ENCODE results near the gene BCLAF1. TPM values are rescaled to one million over a fixed set of nuclear protein-coding genes. Genes with fewer than 3 reads are reported as not detected.
A peak's percentile ranks its signal among the peaks of the same experiment; 100 is the strongest.

Gene BCLAF1
- total and polyA plus RNA-seq, 9 of the 15 experiments (the other 6 are each of a cell fraction or from before 2014, with no cell fraction given), result 65.4 to 286 (median 165) TPM

GRCh38 chr6:136236466-136237293 lies 53.0 kb downstream of the BCLAF1 start:
- ChIA-PET POLR2A (interaction anchor here (0.6 to 7.2 kb wide), 10 partner anchors 9 to 741 kb away, joined by 3 to 74 read pairs (median 6); partner anchors contain the start of genes BCLAF1 and MTFR2), CTCF (ENCODE audit: low intra/inter-chr PET ratio) (no interaction called here)
- intact Hi-C loops (cut with micrococcal nuclease), result loop anchor here (2.0 kb wide), 1 partner anchor 52 kb away; the partner anchor contains the start of gene BCLAF1
- peak overlapping the region; percentile 41; the same call in 1 of the 2 replicates for H3K4me2 ChIP-seq (ENCODE audit: insufficient read depth, low read length)
- DNase-seq (ENCODE audit: extremely low read depth in 1 of 4, low spot score in 3 of 4) (peak; percentile 67 to 89 (median 70)), FAIRE-seq (peak; percentile 51), ATAC-seq (peak; percentile 88)
- H3K79me2 ChIP-seq (ENCODE audit: control insufficient read depth, insufficient read depth, low read length), result no peaks in the 10 kb centered on the region
- no peaks in the 10 kb centered on the region for H3K9me3 ChIP-seq (replicated peaks; ENCODE audit: control insufficient read depth, insufficient read depth, low read depth, low read length)
- peaks cover 66% of the 10 kb centered on the region for H3K36me3 ChIP-seq (ENCODE audit: control insufficient read depth, insufficient read depth, low read length)
- 10% methylated on average over 9 of the region's 9 CpGs for WGBS (ENCODE audit: insufficient coverage, low coverage, missing lambda C conversion rate)
- H2AFZ ChIP-seq (ENCODE audit: low read depth, low read length), result peak overlapping the region; percentile 58
- no TSS peak for BruUV-seq (replicated peaks)
- H3K9ac ChIP-seq (ENCODE audit: insufficient read depth in 1 of 2, low read depth in 2 of 2, low read length in 2 of 2), result peak overlapping the region in 1 of 2 experiments; percentile 39; a peak in 2 of 4 replicates
- H4K20me1 ChIP-seq (replicated peaks; ENCODE audit: control insufficient read depth, insufficient read depth, low read length), result no peaks in the 10 kb centered on the region; the same call in 1 of the 2 replicates
- peaks cover 17 to 31% of the 10 kb centered on the region in 2 experiments for H3K4me1 ChIP-seq (replicated peaks in 1 of 2; ENCODE audit: control insufficient read depth in 2 of 2, insufficient read depth in 2 of 2, low read length in 2 of 2)
- H3K4me3 ChIP-seq, result no peak overlapping the region
- no peaks in the 10 kb centered on the region for H3K27me3 ChIP-seq (ENCODE audit: control insufficient read depth in 2 of 2, insufficient read depth in 2 of 2, low read length in 2 of 2)
- no peaks in the 10 kb centered on the region for H3K9me1 ChIP-seq (ENCODE audit: control insufficient read depth, insufficient read depth, low read length)
- in situ Hi-C loops (cut with MboI), result no loop called here
- peak overlapping the region; percentile 57 for H3K27ac ChIP-seq (ENCODE audit: extremely low read depth, low read depth, low read length)
- TF ChIP-seq RBM25 (IDR thresholded peaks at IDR 0.05; ENCODE audit: low read depth, low read length, severe bottlenecking), result no peak
- TF ChIP-seq ZBTB7A (IDR thresholded peaks at IDR 0.05; ENCODE audit: borderline replicate concordance, control insufficient read depth, low read depth, low read length), result no peak
- TF ChIP-seq, protein P1, sequence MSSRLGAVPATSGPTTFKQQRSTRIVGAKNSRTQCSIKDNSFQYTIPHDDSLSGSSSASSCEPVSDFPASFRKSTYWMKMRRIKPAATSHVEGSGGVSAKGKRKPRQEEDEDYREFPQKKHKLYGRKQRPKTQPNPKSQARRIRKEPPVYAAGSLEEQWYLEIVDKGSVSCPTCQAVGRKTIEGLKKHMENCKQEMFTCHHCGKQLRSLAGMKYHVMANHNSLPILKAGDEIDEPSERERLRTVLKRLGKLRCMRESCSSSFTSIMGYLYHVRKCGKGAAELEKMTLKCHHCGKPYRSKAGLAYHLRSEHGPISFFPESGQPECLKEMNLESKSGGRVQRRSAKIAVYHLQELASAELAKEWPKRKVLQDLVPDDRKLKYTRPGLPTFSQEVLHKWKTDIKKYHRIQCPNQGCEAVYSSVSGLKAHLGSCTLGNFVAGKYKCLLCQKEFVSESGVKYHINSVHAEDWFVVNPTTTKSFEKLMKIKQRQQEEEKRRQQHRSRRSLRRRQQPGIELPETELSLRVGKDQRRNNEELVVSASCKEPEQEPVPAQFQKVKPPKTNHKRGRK (tag; IDR thresholded peaks at IDR 0.05), result no peak
- TF ChIP-seq, protein P2, sequence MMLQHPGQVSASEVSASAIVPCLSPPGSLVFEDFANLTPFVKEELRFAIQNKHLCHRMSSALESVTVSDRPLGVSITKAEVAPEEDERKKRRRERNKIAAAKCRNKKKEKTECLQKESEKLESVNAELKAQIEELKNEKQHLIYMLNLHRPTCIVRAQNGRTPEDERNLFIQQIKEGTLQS (IDR thresholded peaks at IDR 0.05), result peak; percentile 76; the same call in 1 of the 2 replicates
- TF ChIP-seq, protein P2 (CRISPR knock-in tag; conservative IDR thresholded peaks at IDR 0.05), result no peak
- no peak for TF ChIP-seq RFX1 (IDR thresholded peaks at IDR 0.05)
- TF ChIP-seq DDX20 (tag; IDR thresholded peaks at IDR 0.05; ENCODE audit: low read depth), result peak; percentile 57; the same call in 1 of the 2 replicates
- no peak for TF ChIP-seq PHF21A (IDR thresholded peaks at IDR 0.05; ENCODE audit: borderline replicate concordance, low read depth)
- TF ChIP-seq KAT8 (IDR thresholded peaks at IDR 0.05; ENCODE audit: low read depth), result no peak
- TF ChIP-seq PPARD (CRISPR knock-in tag; IDR thresholded peaks at IDR 0.05), result no peak
- no peak for TF ChIP-seq ZBTB11 (CRISPR knock-in tag; IDR thresholded peaks at IDR 0.05)
- peak; percentile 78 for TF ChIP-seq NBN (IDR thresholded peaks at IDR 0.05; ENCODE audit: low read depth)
- TF ChIP-seq, protein P3, sequence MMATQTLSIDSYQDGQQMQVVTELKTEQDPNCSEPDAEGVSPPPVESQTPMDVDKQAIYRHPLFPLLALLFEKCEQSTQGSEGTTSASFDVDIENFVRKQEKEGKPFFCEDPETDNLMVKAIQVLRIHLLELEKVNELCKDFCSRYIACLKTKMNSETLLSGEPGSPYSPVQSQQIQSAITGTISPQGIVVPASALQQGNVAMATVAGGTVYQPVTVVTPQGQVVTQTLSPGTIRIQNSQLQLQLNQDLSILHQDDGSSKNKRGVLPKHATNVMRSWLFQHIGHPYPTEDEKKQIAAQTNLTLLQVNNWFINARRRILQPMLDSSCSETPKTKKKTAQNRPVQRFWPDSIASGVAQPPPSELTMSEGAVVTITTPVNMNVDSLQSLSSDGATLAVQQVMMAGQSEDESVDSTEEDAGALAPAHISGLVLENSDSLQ (IDR thresholded peaks at IDR 0.05), result peak; percentile 75
